PC-3 (cell line): ENCODE results near the gene TXNDC15. TPM values are rescaled to one million over a fixed set of nuclear protein-coding genes. Genes with fewer than 3 reads are reported as not detected.

Experiments used
- microRNA-seq: library from miRNA; unstranded; fragments of <30 nt; microRNA quantifications from one replicate; pipeline ENCODE4 v1.1.0, GENCODE V29; 2020; ENCODE audit not compliant: unreplicated experiment
- total RNA-seq: library from RNA; depleted of rRNA; stranded (reverse); fragments of >200 nt; gene quantifications from 2 replicates; pipeline ENCODE4 v1.2.3, GENCODE V29; 2014; rRNA removed

TXNDC15 gene
- total RNA-seq, 1 experiment from 2014 or later = 42.6 TPM

Small RNAs within 50 kb of the gene (microRNA-seq; reads per million reads assigned to microRNA genes)
- not detected for gene MIR4461

Other genes starting within 250 kb of the TXNDC15 start
- gene SAR1B, start 241.5 kb upstream of the TXNDC15 start, total RNA-seq = 29.1 and 68.4 TPM in 2 replicates
- 5.6 and 7.7 TPM in 2 replicates for gene SEC24A, start 225.6 kb upstream of the TXNDC15 start, total RNA-seq
- 12.9 and 19.5 TPM in 2 replicates for gene CAMLG, start 135.8 kb upstream of the TXNDC15 start, total RNA-seq
- 29.0 and 36.8 TPM in 2 replicates for gene DDX46, start 115.6 kb upstream of the TXNDC15 start, total RNA-seq
- 16.5 and 18.2 TPM in 2 replicates for gene C5orf24, start 28.4 kb upstream of the TXNDC15 start, total RNA-seq
- gene PCBD2, start 30.8 kb downstream of the TXNDC15 start, total RNA-seq = 5.4 and 7.0 TPM in 2 replicates
- 0.40 TPM in 1 of 2 replicates, not detected in the other for gene CATSPER3, start 93.5 kb downstream of the TXNDC15 start, total RNA-seq
- gene PITX1, start 159.9 kb downstream of the TXNDC15 start, total RNA-seq = 40.8 and 69.0 TPM in 2 replicates